Measurements from ENCODE around the gene OVCH1.

- TF ChIP-seq, protein P1, sequence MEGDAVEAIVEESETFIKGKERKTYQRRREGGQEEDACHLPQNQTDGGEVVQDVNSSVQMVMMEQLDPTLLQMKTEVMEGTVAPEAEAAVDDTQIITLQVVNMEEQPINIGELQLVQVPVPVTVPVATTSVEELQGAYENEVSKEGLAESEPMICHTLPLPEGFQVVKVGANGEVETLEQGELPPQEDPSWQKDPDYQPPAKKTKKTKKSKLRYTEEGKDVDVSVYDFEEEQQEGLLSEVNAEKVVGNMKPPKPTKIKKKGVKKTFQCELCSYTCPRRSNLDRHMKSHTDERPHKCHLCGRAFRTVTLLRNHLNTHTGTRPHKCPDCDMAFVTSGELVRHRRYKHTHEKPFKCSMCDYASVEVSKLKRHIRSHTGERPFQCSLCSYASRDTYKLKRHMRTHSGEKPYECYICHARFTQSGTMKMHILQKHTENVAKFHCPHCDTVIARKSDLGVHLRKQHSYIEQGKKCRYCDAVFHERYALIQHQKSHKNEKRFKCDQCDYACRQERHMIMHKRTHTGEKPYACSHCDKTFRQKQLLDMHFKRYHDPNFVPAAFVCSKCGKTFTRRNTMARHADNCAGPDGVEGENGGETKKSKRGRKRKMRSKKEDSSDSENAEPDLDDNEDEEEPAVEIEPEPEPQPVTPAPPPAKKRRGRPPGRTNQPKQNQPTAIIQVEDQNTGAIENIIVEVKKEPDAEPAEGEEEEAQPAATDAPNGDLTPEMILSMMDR (IDR thresholded peaks at IDR 0.05) = no peak
- TF ChIP-seq POLR2A (IDR thresholded peaks at IDR 0.05) = no peak
Observed at GRCh38 chr12:29547151-29547632, 49.7 kb upstream of the OVCH1 start.

All from adrenal gland (tissue), 5 donors.